PC-9 (cell line): ENCODE data around the gene MACROD2. TPM values are rescaled to one million over a fixed set of nuclear protein-coding genes. Genes with fewer than 3 reads are reported as not detected.
A peak's percentile ranks its signal among the peaks of the same experiment; 100 is the strongest.

Source experiments
- BruUV-seq: library from RNA; stranded (reverse); fragments of 400-500 nt; replicated peaks from 2 replicates; lab custom pipeline; 2021; lab: Mats Ljungman, UMichigan
- CTCF ChIA-PET: fragments of 300-600 bp; sonication (Branson Sonifier 250); formaldehyde crosslinking; loops from one replicate; lab custom pipeline; 2022; ENCODE audit warnings: antibody characterized with exemption; lab: Charles Lee
- POLR2A ChIA-PET: fragments of 300-600 bp; sonication (Branson Sonifier 250); formaldehyde crosslinking; loops from one replicate; lab custom pipeline; 2022; ENCODE audit warnings: antibody characterized with exemption; ENCODE audit not compliant: unreplicated experiment; lab: Charles Lee
- DNase-seq, 2 experiments: peaks; one replicate each; pipeline versions ENCODE4 v3.0.0 to v3.0.0-alpha.2; 2015 to 2022; ENCODE audit warnings: mixed read lengths in 1 of 2
- H2AFZ ChIP-seq: fragments of 200-600 bp; sonication (generic); 2 replicates; pipeline ENCODE4 v1.8.1; 2017; ENCODE audit warnings: antibody characterized with exemption
- H3F3A ChIP-seq: fragments of 200-600 bp; sonication (generic); 2 replicates; pipeline ENCODE4 v1.8.1; 2017; ENCODE audit warnings: antibody characterized with exemption, mild to moderate bottlenecking, low read depth; ENCODE audit not compliant: insufficient read depth
- H3K27ac ChIP-seq: fragments of 200-600 bp; sonication (generic); 2 replicates; pipeline ENCODE4 v1.6.1; 2016; ENCODE audit warnings: mixed run types
- H3K27me3 ChIP-seq: fragments of 200-600 bp; sonication (generic); 2 replicates; pipeline ENCODE4 v1.6.1; 2016; ENCODE audit warnings: low read depth, mixed run types; ENCODE audit not compliant: insufficient read depth
- H3K36me3 ChIP-seq: fragments of 200-600 bp; sonication (generic); 2 replicates; pipeline ENCODE4 v1.6.1; 2016; ENCODE audit warnings: low read depth, mixed run types
- H3K4me1 ChIP-seq: fragments of 200-600 bp; sonication (generic); replicated peaks from 2 replicates; pipeline ENCODE4 v1.6.1; 2016; ENCODE audit warnings: mixed run types; ENCODE audit not compliant: insufficient read depth
- H3K4me2 ChIP-seq: fragments of 200-600 bp; sonication (generic); 2 replicates; pipeline ENCODE4 v1.6.1; 2017; ENCODE audit warnings: mixed run types
- H3K4me3 ChIP-seq: fragments of 200-600 bp; sonication (generic); 2 replicates; pipeline ENCODE4 v1.6.1; 2016; ENCODE audit warnings: mixed run types
- H3K79me2 ChIP-seq: fragments of 200-600 bp; sonication (generic); 2 replicates; pipeline ENCODE4 v1.6.1; 2017; ENCODE audit warnings: low read depth, mixed run types
- H3K9me2 ChIP-seq: fragments of 200-600 bp; sonication (generic); 2 replicates; pipeline ENCODE4 v1.8.1; 2017; ENCODE audit warnings: mild to moderate bottlenecking; ENCODE audit not compliant: insufficient read depth
- H3K9me3 ChIP-seq: fragments of 200-600 bp; sonication (generic); 2 replicates; pipeline ENCODE4 v1.8.1; 2016; ENCODE audit warnings: low read depth; ENCODE audit not compliant: insufficient read depth
- H4K20me1 ChIP-seq: fragments of 200-600 bp; sonication (generic); 2 replicates; pipeline ENCODE4 v1.8.1; 2017; ENCODE audit not compliant: insufficient read depth
- EZH2 ChIP-seq: fragments of 200-600 bp; sonication (generic); IDR thresholded peaks from 2 replicates; pipeline ENCODE4 v1.8.0; 2017; ENCODE audit warnings: antibody characterized with exemption, low read depth
- intact Hi-C: fragments of 100-400 bp; cut with micrococcal nuclease; formaldehyde crosslinking; loops from one replicate; pipeline ENCODE4 v1.10.0; 2022; ENCODE audit not compliant: unreplicated experiment
- total RNA-seq: library from RNA; stranded (reverse); gene quantifications from 2 replicates; pipeline ENCODE4 v1.2.3, GENCODE V29; 2021
- TF ChIP-seq, protein P1 (sequence below): fragments of 200-600 bp; sonication (generic); conservative IDR thresholded peaks from 2 replicates; pipeline ENCODE4 v1.6.1; 2017; ENCODE audit warnings: mixed run types, antibody characterized with exemption, mild to moderate bottlenecking, moderate library complexity

MACROD2 gene
- total RNA-seq, 1 experiment from 2014 or later, result 11.4 TPM

DNA sequence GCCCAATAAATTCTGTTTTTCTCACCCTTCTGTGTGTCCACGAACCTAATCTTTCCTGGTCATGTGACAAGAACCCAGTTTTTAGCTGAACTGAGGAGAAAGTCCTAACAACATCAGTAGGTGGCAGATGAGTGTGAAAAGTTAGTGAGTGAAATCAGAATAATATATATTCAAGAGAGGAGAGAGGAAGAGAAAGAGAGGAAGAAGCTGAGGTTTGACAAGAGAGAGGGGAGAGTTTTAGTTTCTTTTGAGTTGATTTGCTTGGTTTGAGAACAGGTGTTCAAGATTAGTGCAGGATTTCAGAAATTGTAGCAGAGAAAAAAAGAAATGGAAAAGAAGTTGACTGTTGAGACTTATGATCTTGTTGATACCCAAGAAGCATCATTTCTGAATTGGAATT, 1272.6 kb downstream of the MACROD2 start:
- H3K79me2 ChIP-seq, result no peaks in the 10 kb centered on the region
- H3K9me2 ChIP-seq, result no peaks in the 10 kb centered on the region; the same call in 1 of the 2 replicates
- no peak overlapping the region for H3K4me2 ChIP-seq
- CTCF ChIA-PET, result no interaction called here
- no TSS peak for BruUV-seq
- no peaks in the 10 kb centered on the region for H3K36me3 ChIP-seq
- H3K27ac ChIP-seq, result no peak overlapping the region
- intact Hi-C loops, result no loop called here
- no peaks in the 10 kb centered on the region; the same call in none of the 2 replicates for H3K9me3 ChIP-seq
- no peaks in the 10 kb centered on the region for H3F3A ChIP-seq
- H4K20me1 ChIP-seq, result no peaks in the 10 kb centered on the region
- no peaks in the 10 kb centered on the region for H3K27me3 ChIP-seq
- no peak for TF ChIP-seq EZH2
- TF ChIP-seq, protein P1, sequence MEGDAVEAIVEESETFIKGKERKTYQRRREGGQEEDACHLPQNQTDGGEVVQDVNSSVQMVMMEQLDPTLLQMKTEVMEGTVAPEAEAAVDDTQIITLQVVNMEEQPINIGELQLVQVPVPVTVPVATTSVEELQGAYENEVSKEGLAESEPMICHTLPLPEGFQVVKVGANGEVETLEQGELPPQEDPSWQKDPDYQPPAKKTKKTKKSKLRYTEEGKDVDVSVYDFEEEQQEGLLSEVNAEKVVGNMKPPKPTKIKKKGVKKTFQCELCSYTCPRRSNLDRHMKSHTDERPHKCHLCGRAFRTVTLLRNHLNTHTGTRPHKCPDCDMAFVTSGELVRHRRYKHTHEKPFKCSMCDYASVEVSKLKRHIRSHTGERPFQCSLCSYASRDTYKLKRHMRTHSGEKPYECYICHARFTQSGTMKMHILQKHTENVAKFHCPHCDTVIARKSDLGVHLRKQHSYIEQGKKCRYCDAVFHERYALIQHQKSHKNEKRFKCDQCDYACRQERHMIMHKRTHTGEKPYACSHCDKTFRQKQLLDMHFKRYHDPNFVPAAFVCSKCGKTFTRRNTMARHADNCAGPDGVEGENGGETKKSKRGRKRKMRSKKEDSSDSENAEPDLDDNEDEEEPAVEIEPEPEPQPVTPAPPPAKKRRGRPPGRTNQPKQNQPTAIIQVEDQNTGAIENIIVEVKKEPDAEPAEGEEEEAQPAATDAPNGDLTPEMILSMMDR, result no peak
- no peaks in the 10 kb centered on the region for H3K4me1 ChIP-seq
- no peak for DNase-seq
- H3K4me3 ChIP-seq, result no peak overlapping the region
- POLR2A ChIA-PET, result no interaction called here
- no peak overlapping the region for H2AFZ ChIP-seq

DNA sequence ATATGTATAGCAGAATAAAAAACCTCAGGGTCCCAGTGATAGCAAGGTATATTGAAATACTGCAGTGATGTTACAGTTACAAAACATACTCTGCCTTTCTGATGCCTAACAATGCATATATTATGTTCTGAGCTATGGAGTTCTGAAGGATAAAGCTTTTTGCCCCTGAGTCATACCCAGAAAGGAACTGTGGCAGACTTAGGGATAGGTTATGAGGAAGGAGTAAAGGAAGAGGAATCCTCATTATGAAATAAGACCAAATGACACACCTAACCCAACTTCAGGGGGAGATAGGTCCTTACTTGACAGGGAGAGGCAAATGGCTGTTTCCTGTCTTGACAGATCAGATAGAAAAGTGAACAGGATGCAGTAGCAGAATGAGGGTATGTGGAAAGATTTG, 1282.7 kb downstream of the MACROD2 start:
- H3K4me1 ChIP-seq, result no peaks in the 10 kb centered on the region
- H4K20me1 ChIP-seq, result no peaks in the 10 kb centered on the region
- no peak overlapping the region for H3K4me3 ChIP-seq
- intact Hi-C loops, result no loop called here
- peak in 1 of 2 experiments; percentile 42 for DNase-seq
- H3K27ac ChIP-seq, result no peak overlapping the region
- H3K27me3 ChIP-seq, result no peaks in the 10 kb centered on the region
- POLR2A ChIA-PET, result no interaction called here
- CTCF ChIA-PET, result no interaction called here
- no peaks in the 10 kb centered on the region for H3F3A ChIP-seq
- no peaks in the 10 kb centered on the region for H3K36me3 ChIP-seq
- H3K79me2 ChIP-seq, result no peaks in the 10 kb centered on the region
- no peak overlapping the region for H2AFZ ChIP-seq
- no peak overlapping the region for H3K4me2 ChIP-seq
- BruUV-seq, result no TSS peak
- no peak for TF ChIP-seq EZH2
- TF ChIP-seq, protein P1, result no peak
- H3K9me3 ChIP-seq, result no peaks in the 10 kb centered on the region
- 0 out of 2 replicates have a peak, but pooled peaks cover 4% of the 10 kb centered on the region for H3K9me2 ChIP-seq

GRCh38 chr20:15287329-15287728, 1292.0 kb downstream of the MACROD2 start:
- no peaks in the 10 kb centered on the region for H3K27me3 ChIP-seq
- BruUV-seq, result no TSS peak
- ChIA-PET POLR2A (no interaction called here), CTCF (no interaction called here)
- no peak overlapping the region for H3K4me3 ChIP-seq
- no peaks in the 10 kb centered on the region for H3K4me1 ChIP-seq
- TF ChIP-seq, protein P1, result no peak
- no peak for TF ChIP-seq EZH2
- intact Hi-C loops, result no loop called here
- DNase-seq, result no peak
- no peaks in the 10 kb centered on the region for H3K9me2 ChIP-seq
- H4K20me1 ChIP-seq, result no peaks in the 10 kb centered on the region
- no peak overlapping the region for H2AFZ ChIP-seq
- H3K4me2 ChIP-seq, result no peak overlapping the region
- no peaks in the 10 kb centered on the region for H3F3A ChIP-seq
- no peaks in the 10 kb centered on the region for H3K9me3 ChIP-seq
- H3K36me3 ChIP-seq, result no peaks in the 10 kb centered on the region
- no peak overlapping the region for H3K27ac ChIP-seq
- no peaks in the 10 kb centered on the region for H3K79me2 ChIP-seq
